Endothelial cell (in vitro differentiated cells): ENCODE measurements around the gene ASB5. TPM values are rescaled to one million over a fixed set of nuclear protein-coding genes. Genes with fewer than 3 reads are reported as not detected.

Source experiments
- DNase-seq: peaks from one replicate; pipeline ENCODE4 v3.0.0; 2021; ENCODE audit warnings: low spot score
- H3K27ac Mint-ChIP-seq: one replicate; pipeline ENCODE4 v1.8.0; 2021; ENCODE audit warnings: mixed read lengths, inconsistent platforms; ENCODE audit not compliant: unreplicated experiment
- H3K27me3 Mint-ChIP-seq: one replicate; pipeline ENCODE4 v1.8.0; 2021; ENCODE audit warnings: mild to moderate bottlenecking, moderate library complexity, mixed read lengths, inconsistent platforms; ENCODE audit not compliant: unreplicated experiment
- H3K36me3 Mint-ChIP-seq: one replicate; pipeline ENCODE4 v1.8.0; 2021; ENCODE audit warnings: mild to moderate bottlenecking, low read depth, mixed read lengths, inconsistent platforms; ENCODE audit not compliant: unreplicated experiment
- H3K4me1 Mint-ChIP-seq: one replicate; pipeline ENCODE4 v1.8.0; 2021; ENCODE audit warnings: mild to moderate bottlenecking, mixed read lengths, inconsistent platforms; ENCODE audit not compliant: unreplicated experiment
- H3K4me3 Mint-ChIP-seq: one replicate; pipeline ENCODE4 v1.8.0; 2021; ENCODE audit warnings: mild to moderate bottlenecking, mixed read lengths, inconsistent platforms; ENCODE audit not compliant: unreplicated experiment
- H3K9me3 Mint-ChIP-seq: one replicate; pipeline ENCODE4 v1.8.0; 2021; ENCODE audit warnings: mixed read lengths, inconsistent platforms; ENCODE audit not compliant: unreplicated experiment
- total RNA-seq: library from RNA; stranded (reverse); fragmentation: NEBNext Ultra II Directional; extraction: Animal tissue kit (Norgen Biotek cat#: 25700); gene quantifications from one replicate; pipeline ENCODE4 v1.2.1, GENCODE V29; 2021; ENCODE audit not compliant: unreplicated experiment
- TF ChIP-seq, protein P1 (sequence below): fragments of 200-600 bp; sonication (generic); IDR thresholded peaks from one replicate; pipeline ENCODE4 v1.5.0; 2021; ENCODE audit warnings: antibody characterized with exemption; ENCODE audit not compliant: unreplicated experiment

ASB5 gene
- total RNA-seq, 1 donor from 2014 or later, result not detected

DNA sequence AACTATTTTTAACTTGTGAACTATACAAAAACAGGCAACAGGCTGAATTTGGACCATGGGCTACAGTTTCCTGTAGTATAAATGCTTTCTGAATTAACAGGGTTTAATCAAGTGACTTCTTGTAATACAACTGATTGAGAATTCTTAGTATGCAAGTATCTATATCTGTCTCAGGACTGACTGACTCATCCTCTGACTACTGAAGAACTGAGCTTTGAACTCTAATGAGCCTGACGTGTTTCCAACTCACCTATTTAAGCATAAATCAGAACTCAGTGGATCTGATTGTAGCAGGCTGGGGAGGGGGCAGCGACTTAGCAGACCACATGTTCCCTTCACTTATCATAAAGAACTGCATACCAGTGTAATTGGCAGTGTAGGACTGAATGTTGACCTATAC is 81.4 kb downstream of the ASB5 start:
- Mint-ChIP-seq H3K9me3 (no peaks in the 10 kb centered on the region), H3K27me3 (no peaks in the 10 kb centered on the region), H3K27ac (no peak overlapping the region), H3K36me3 (no peaks in the 10 kb centered on the region), H3K4me1 (no peaks in the 10 kb centered on the region), H3K4me3 (no peak overlapping the region)
- TF ChIP-seq, protein P1, sequence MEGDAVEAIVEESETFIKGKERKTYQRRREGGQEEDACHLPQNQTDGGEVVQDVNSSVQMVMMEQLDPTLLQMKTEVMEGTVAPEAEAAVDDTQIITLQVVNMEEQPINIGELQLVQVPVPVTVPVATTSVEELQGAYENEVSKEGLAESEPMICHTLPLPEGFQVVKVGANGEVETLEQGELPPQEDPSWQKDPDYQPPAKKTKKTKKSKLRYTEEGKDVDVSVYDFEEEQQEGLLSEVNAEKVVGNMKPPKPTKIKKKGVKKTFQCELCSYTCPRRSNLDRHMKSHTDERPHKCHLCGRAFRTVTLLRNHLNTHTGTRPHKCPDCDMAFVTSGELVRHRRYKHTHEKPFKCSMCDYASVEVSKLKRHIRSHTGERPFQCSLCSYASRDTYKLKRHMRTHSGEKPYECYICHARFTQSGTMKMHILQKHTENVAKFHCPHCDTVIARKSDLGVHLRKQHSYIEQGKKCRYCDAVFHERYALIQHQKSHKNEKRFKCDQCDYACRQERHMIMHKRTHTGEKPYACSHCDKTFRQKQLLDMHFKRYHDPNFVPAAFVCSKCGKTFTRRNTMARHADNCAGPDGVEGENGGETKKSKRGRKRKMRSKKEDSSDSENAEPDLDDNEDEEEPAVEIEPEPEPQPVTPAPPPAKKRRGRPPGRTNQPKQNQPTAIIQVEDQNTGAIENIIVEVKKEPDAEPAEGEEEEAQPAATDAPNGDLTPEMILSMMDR, result no peak
- no peak for DNase-seq

DNA sequence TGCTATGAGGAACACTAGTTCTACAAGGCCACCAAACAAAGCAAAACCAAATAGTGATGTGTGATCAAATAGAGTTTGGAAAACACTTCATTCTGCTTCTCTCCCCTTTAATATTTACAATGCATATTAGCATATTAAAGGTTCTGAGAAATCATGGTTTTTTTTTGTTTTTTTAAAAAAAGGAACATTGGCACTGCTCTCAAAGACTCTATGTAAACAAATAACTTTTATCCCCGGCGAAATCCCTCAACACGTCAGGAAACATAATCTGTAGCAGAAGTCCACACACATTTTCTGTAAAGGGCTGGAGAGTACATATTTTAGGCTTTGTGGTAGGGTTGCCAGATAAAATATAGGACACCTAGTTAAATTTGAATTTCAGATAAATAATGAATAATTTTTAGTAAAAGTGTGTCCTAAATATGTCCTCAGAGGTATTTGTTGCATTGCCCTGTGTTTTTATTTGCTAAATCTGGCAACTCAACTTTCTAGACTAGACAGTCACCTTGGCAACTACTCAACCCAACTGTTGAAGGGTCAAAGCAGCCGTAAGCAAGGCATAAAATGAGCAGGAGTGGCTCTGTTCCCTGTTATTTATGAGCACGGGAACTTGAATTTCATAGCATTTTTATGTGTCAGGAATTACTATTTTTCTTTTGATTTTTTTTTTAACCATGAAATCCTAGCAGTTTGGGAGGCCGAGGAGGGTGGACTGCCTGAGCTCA is 82.2 kb downstream of the ASB5 start:
- DNase-seq, result no peak
- no peak overlapping the region for H3K4me3 Mint-ChIP-seq
- no peaks in the 10 kb centered on the region for H3K27me3 Mint-ChIP-seq
- H3K27ac Mint-ChIP-seq, result no peak overlapping the region
- TF ChIP-seq, protein P1, result no peak
- no peaks in the 10 kb centered on the region for H3K36me3 Mint-ChIP-seq
- H3K4me1 Mint-ChIP-seq, result no peaks in the 10 kb centered on the region
- H3K9me3 Mint-ChIP-seq, result no peaks in the 10 kb centered on the region

DNA sequence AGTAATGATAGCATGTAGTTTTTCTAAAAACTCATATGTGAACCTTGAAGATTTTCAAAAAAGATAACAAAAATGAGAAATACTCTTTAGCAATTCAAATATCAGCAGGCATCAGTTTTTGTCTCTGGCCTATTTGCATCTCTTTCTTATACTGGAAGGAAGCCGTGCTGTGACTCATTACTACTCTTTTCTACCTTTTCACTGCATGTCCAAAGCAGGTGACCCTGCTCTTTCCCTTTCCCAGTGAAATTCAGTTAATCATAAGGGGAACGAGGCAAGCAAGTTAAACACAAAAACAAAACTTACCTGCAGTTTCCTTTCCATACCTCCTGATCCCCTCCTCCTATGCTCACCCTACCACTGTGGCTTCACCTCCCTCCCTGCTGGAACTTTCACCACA is 83.0 kb downstream of the ASB5 start:
- no peaks in the 10 kb centered on the region for H3K36me3 Mint-ChIP-seq
- H3K27ac Mint-ChIP-seq, result no peak overlapping the region
- no peaks in the 10 kb centered on the region for H3K9me3 Mint-ChIP-seq
- TF ChIP-seq, protein P1, result no peak
- no peaks in the 10 kb centered on the region for H3K27me3 Mint-ChIP-seq
- no peak for DNase-seq
- no peak overlapping the region for H3K4me3 Mint-ChIP-seq
- no peaks in the 10 kb centered on the region for H3K4me1 Mint-ChIP-seq

DNA sequence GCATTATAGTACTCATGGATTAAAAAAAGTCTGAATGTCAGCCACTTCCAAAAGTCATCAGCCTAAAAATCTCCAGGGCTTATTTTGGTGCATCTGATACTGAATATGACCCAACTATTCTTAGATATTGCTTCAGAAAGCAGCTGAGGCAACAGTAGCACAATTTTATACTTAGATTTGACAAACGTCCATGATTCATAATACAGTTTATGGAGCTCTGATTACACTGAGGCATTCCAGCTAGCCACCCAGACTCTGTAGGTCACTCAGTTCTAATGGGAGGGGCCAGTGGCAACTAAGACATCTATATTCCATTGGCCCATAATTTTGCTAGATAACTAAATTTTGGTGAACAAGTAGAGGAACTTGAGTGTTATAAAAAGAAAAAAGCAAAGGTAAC is 84.0 kb downstream of the ASB5 start:
- no peak overlapping the region for H3K27ac Mint-ChIP-seq
- H3K27me3 Mint-ChIP-seq, result no peaks in the 10 kb centered on the region
- H3K4me1 Mint-ChIP-seq, result no peaks in the 10 kb centered on the region
- TF ChIP-seq, protein P1, result no peak
- no peaks in the 10 kb centered on the region for H3K9me3 Mint-ChIP-seq
- DNase-seq, result no peak
- no peak overlapping the region for H3K4me3 Mint-ChIP-seq
- H3K36me3 Mint-ChIP-seq, result no peaks in the 10 kb centered on the region

Other genes with a start within 250 kb of the ASB5 start
- 0.64 TPM for gene WDR17, start 203.4 kb downstream of the ASB5 start, total RNA-seq
- not detected for gene SPATA4, start 73.6 kb downstream of the ASB5 start, total RNA-seq
- 173 TPM for gene SPCS3, start 50.7 kb upstream of the ASB5 start, total RNA-seq